ENCODE measurements around the gene GSN. TPM values are rescaled to one million over a fixed set of nuclear protein-coding genes. Genes with fewer than 3 reads are reported as not detected.
A peak's percentile ranks its signal among the peaks of the same experiment; 100 is the strongest.

The GSN gene
- total and polyA plus RNA-seq, 2 of the 13 experiments (the other 11 are each of a cell fraction or from before 2014, with no cell fraction given): 294 to 307 TPM

DNA sequence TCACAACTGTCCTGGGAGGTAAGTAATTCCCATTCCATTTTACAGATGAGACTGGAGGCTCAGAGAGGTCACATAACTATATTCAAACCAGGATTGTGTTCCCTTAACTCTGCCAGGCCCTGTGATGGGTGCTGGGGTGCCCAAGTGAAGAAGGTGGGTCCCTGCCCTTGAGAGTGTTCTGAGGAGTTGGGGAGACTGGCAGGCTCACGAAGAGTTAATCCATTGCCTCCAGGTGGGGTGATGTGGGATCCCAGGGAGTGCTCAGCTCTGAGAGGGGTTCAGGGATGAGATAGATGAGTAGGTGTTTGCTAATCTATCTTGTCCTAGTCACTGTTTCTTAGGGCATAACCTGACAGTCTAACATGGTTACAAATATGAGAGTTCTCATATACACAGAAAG, 36.7 kb downstream of the GSN start:
- DNase-seq (ENCODE audit: low spot score) (no peak), FAIRE-seq (no peak), ATAC-seq (no peak)
- Histone ChIP-seq H3K9me3 (ENCODE audit: low read length) (no peaks in the 10 kb centered on the region), H3K36me3 (replicated peaks in 1 of 2; ENCODE audit: control insufficient read depth in 1 of 2, insufficient read depth in 2 of 2, low read length in 2 of 2) (peaks cover 24 to 40% of the 10 kb centered on the region in 2 experiments; a peak in 4 of 5 replicates), H3K9ac (ENCODE audit: insufficient read depth, low read depth, low read length) (no peak overlapping the region), H3K27ac (ENCODE audit: extremely low read length, insufficient read depth, low read length) (no peak overlapping the region), H3K4me3 (replicated peaks in 1 of 3; ENCODE audit: insufficient read depth in 1 of 3, low read depth in 2 of 3, low read length in 3 of 3) (no peak overlapping the region), H2AFZ (ENCODE audit: low read length) (no peak overlapping the region), H3K4me1 (ENCODE audit: insufficient read depth, low read length) (peaks cover 62% of the 10 kb centered on the region), H3K4me2 (ENCODE audit: low read depth, low read length) (no peak overlapping the region), H3K79me2 (ENCODE audit: insufficient read depth, low read length) (peaks cover 11% of the 10 kb centered on the region), H3K27me3 (ENCODE audit: control insufficient read depth in 1 of 2, insufficient read depth in 2 of 2, low read length in 2 of 2) (no peaks in the 10 kb centered on the region), H4K20me1 (ENCODE audit: insufficient read depth, low read length) (no peaks in the 10 kb centered on the region)
- BruUV-seq (replicated peaks): no TSS peak
- TF ChIP-seq NAIF1 (CRISPR knock-in tag; IDR thresholded peaks at IDR 0.05; ENCODE audit: borderline replicate concordance) (no peak), KLF13 (CRISPR knock-in tag; IDR thresholded peaks at IDR 0.05) (no peak), ZNF652 (CRISPR knock-in tag; IDR thresholded peaks at IDR 0.05; ENCODE audit: borderline replicate concordance, low read depth) (peak; percentile 63), ZBTB42 (CRISPR knock-in tag; IDR thresholded peaks at IDR 0.05) (no peak)
- POLR2A ChIA-PET: interaction anchor here (0.7 to 14.1 kb wide), 3 partner anchors 9 to 20 kb away, joined by 3 to 398 read pairs (median 3); no protein-coding TSS in a partner anchor
- in situ Hi-C loops (cut with HindIII; ENCODE audit: extremely low pct_ligation_motif_present, low pct_unique_long_range_greater_than_20kb) (no loop called here), intact Hi-C loops (cut with micrococcal nuclease; ENCODE audit: unreplicated experiment) (loop anchor here (2.0 kb wide), 1 partner anchor 70 kb away; no protein-coding TSS in a partner anchor)
- 90% methylated on average over 1 of the region's 1 CpG for WGBS (ENCODE audit: low lambda C conversion rate)
- CTCF ChIA-PET (ENCODE audit: low intra/inter-chr PET ratio, low total read pairs): no interaction called here

DNA sequence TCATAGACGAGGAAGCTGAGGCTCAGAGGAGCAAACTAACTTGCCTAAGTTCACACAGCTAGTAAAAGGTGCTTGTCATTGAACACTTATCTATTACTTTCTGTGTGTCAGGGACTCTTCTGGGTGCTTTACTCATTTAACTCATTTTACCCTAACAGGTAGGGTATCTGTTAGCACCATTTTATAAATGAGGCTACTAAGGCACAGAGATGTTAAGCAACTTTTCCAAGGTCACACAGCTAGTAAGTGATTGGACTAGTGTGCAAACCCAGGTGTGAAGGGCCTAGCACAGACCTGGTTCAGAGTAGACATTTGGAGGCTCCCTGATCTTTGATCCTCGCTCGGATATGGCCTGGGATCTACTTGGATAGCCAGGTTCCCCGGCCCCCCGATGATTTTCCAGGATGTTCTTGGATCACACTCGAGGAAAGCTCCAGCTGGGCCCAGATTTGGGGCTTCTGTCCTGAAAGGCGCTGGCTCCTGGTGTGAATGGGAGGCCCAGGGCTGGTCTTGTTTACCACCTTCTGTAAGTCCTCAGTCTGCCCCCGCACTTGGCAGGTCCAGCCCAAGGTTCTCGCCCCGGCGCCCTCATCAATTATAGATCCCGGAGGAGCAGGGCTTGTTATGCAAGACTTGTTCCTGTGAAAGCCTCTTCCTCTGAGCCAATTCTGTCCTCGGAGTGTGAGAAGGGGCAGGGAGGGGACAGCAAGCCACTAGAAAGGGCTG, 37.5 kb downstream of the GSN start:
- Histone ChIP-seq H3K4me3 (replicated peaks in 1 of 3; ENCODE audit: insufficient read depth in 1 of 3, low read depth in 2 of 3, low read length in 3 of 3) (no peak overlapping the region), H4K20me1 (ENCODE audit: insufficient read depth, low read length) (no peaks in the 10 kb centered on the region), H3K36me3 (replicated peaks in 1 of 2; ENCODE audit: control insufficient read depth in 1 of 2, insufficient read depth in 2 of 2, low read length in 2 of 2) (peaks cover 24 to 45% of the 10 kb centered on the region in 2 experiments; a peak in 4 of 5 replicates), H3K27ac (ENCODE audit: extremely low read length, insufficient read depth, low read length) (no peak overlapping the region), H3K9me3 (ENCODE audit: low read length) (no peaks in the 10 kb centered on the region), H3K79me2 (ENCODE audit: insufficient read depth, low read length) (peaks cover 6% of the 10 kb centered on the region), H3K9ac (ENCODE audit: insufficient read depth, low read depth, low read length) (no peak overlapping the region), H3K4me1 (ENCODE audit: insufficient read depth, low read length) (peaks cover 59% of the 10 kb centered on the region), H2AFZ (ENCODE audit: low read length) (no peak overlapping the region), H3K4me2 (ENCODE audit: low read depth, low read length) (no peak overlapping the region), H3K27me3 (ENCODE audit: control insufficient read depth in 1 of 2, insufficient read depth in 2 of 2, low read length in 2 of 2) (no peaks in the 10 kb centered on the region)
- BruUV-seq (replicated peaks): no TSS peak
- in situ Hi-C loops (cut with HindIII; ENCODE audit: extremely low pct_ligation_motif_present, low pct_unique_long_range_greater_than_20kb) (no loop called here), intact Hi-C loops (cut with micrococcal nuclease; ENCODE audit: unreplicated experiment) (loop anchor here (2.0 kb wide), 1 partner anchor 71 kb away; no protein-coding TSS in a partner anchor)
- ATAC-seq: no peak
- FAIRE-seq: no peak
- no peak for DNase-seq (ENCODE audit: low spot score)
- WGBS (ENCODE audit: low lambda C conversion rate): 90% methylated on average over 10 of the region's 13 CpGs
- ChIA-PET CTCF (ENCODE audit: low intra/inter-chr PET ratio, low total read pairs) (no interaction called here), POLR2A (interaction anchor here (14.1 kb wide), 1 partner anchor 20 kb away, joined by 398 read pairs; no protein-coding TSS in a partner anchor)
- TF ChIP-seq, protein P1, sequence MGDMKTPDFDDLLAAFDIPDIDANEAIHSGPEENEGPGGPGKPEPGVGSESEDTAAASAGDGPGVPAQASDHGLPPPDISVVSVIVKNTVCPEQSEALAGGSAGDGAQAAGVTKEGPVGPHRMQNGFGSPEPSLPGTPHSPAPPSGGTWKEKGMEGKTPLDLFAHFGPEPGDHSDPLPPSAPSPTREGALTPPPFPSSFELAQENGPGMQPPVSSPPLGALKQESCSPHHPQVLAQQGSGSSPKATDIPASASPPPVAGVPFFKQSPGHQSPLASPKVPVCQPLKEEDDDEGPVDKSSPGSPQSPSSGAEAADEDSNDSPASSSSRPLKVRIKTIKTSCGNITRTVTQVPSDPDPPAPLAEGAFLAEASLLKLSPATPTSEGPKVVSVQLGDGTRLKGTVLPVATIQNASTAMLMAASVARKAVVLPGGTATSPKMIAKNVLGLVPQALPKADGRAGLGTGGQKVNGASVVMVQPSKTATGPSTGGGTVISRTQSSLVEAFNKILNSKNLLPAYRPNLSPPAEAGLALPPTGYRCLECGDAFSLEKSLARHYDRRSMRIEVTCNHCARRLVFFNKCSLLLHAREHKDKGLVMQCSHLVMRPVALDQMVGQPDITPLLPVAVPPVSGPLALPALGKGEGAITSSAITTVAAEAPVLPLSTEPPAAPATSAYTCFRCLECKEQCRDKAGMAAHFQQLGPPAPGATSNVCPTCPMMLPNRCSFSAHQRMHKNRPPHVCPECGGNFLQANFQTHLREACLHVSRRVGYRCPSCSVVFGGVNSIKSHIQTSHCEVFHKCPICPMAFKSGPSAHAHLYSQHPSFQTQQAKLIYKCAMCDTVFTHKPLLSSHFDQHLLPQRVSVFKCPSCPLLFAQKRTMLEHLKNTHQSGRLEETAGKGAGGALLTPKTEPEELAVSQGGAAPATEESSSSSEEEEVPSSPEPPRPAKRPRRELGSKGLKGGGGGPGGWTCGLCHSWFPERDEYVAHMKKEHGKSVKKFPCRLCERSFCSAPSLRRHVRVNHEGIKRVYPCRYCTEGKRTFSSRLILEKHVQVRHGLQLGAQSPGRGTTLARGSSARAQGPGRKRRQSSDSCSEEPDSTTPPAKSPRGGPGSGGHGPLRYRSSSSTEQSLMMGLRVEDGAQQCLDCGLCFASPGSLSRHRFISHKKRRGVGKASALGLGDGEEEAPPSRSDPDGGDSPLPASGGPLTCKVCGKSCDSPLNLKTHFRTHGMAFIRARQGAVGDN (CRISPR knock-in tag; IDR thresholded peaks at IDR 0.05): peak; percentile 14; the same call in 1 of the 2 replicates
- TF ChIP-seq NR3C1 (CRISPR knock-in tag; IDR thresholded peaks at IDR 0.05): no peak
- no peak for TF ChIP-seq ZNF446 (CRISPR knock-in tag; IDR thresholded peaks at IDR 0.05)
- no peak for TF ChIP-seq ZBTB20 (CRISPR knock-in tag; IDR thresholded peaks at IDR 0.05; ENCODE audit: borderline replicate concordance, low read depth)
- TF ChIP-seq MTA1 (CRISPR knock-in tag; IDR thresholded peaks at IDR 0.05; ENCODE audit: borderline replicate concordance): no peak
- no peak for TF ChIP-seq ESRRA (CRISPR knock-in tag; IDR thresholded peaks at IDR 0.05; ENCODE audit: low read depth)
- TF ChIP-seq ZNF782 (CRISPR knock-in tag; IDR thresholded peaks at IDR 0.05; ENCODE audit: borderline replicate concordance): no peak
- no peak for TF ChIP-seq MAF1 (CRISPR knock-in tag; IDR thresholded peaks at IDR 0.05; ENCODE audit: borderline replicate concordance)
- no peak for TF ChIP-seq ZNF879 (CRISPR knock-in tag; IDR thresholded peaks at IDR 0.05)
- no peak for TF ChIP-seq NFE2L2 (IDR thresholded peaks at IDR 0.05; ENCODE audit: low read length)
- TF ChIP-seq ZNF768 (CRISPR knock-in tag; IDR thresholded peaks at IDR 0.05): peak; percentile 83

Data from HepG2 (cell line).